H1 (cell line): ENCODE data around the gene MEX3D. TPM values are rescaled to one million over a fixed set of nuclear protein-coding genes. Genes with fewer than 3 reads are reported as not detected.

ENCODE experiments used
- EGR1 ChIP-seq: IDR thresholded peaks from 2 replicates; pipeline ENCODE4 v1.6.1; 2011; ENCODE audit warnings: low read depth, low read length, borderline replicate concordance
- HDAC2 ChIP-seq, 2 experiments: fragments of 300-600 bp in 1 of 2; sonication (generic) in 1 of 2; IDR thresholded peaks; 2 replicates each; pipeline ENCODE4 v1.6.1; 2011 to 2012; ENCODE audit warnings: low read depth in 2 of 2, low read length in 2 of 2, mild to moderate bottlenecking in 2 of 2, moderate library complexity in 2 of 2, borderline replicate concordance in 1 of 2, inconsistent platforms in 1 of 2
- KDM1A ChIP-seq: fragments of 200-600, 300-600 bp; sonication (generic); IDR thresholded peaks from 2 replicates; pipeline ENCODE4 v1.7.1; 2016; ENCODE audit warnings: mild to moderate bottlenecking, low read length, borderline replicate concordance
- SAP30 ChIP-seq: fragments of 300-600 bp; sonication (generic); IDR thresholded peaks from 2 replicates; pipeline ENCODE4 v1.7.1; 2012; ENCODE audit warnings: low read length, moderate library complexity, mild to moderate bottlenecking, inconsistent platforms; ENCODE audit not compliant: insufficient read depth, insufficient replicate concordance
- SP2 ChIP-seq: IDR thresholded peaks from 2 replicates; pipeline ENCODE4 v1.6.1; 2012; ENCODE audit warnings: mild to moderate bottlenecking, low read length, inconsistent platforms
- SUZ12 ChIP-seq: fragments of 200-600 bp; sonication (generic); IDR thresholded peaks from 2 replicates; pipeline ENCODE4 v1.6.1; 2012; ENCODE audit warnings: mild to moderate bottlenecking, inconsistent platforms, low read length, moderate library complexity, mixed read lengths
- TAF1 ChIP-seq: IDR thresholded peaks from 2 replicates; pipeline ENCODE4 v1.6.1; 2011; ENCODE audit warnings: mild to moderate bottlenecking, low read depth, low read length
- polyA plus RNA-seq, 7 experiments: library from polyadenylated mRNA; depleted of rRNA in 3 of 7; stranded (reverse) in 5 of 7; unstranded in 2 of 7; fragments of >200 nt in 5 of 7; fragments of 200-250 nt in 2 of 7; gene quantifications; 1 replicate in 5 of 7; 2 replicates in 1 of 7; 4 replicates in 1 of 7; pipeline versions ENCODE4 v1.2.1 to v1.2.3, GENCODE V29; 2011 to 2013; ENCODE audit warnings: missing spikeins in 2 of 7, mixed read lengths in 2 of 7
- total RNA-seq: library from RNA; stranded (reverse); fragmentation: NEBNext Ultra II Directional; extraction: Animal tissue kit (Norgen Biotek cat#: 25700); gene quantifications from 2 replicates; pipeline ENCODE4 v1.2.1, GENCODE V29; 2021
- TF ChIP-seq, protein P1 (sequence below): fragments of 300-600 bp; sonication (generic); IDR thresholded peaks from 2 replicates; pipeline ENCODE4 v1.7.1; 2012; ENCODE audit warnings: low read length, moderate library complexity, mild to moderate bottlenecking, inconsistent platforms; ENCODE audit not compliant: insufficient replicate concordance
- TF ChIP-seq, protein P2 (sequence below): IDR thresholded peaks from 2 replicates; pipeline ENCODE4 v1.6.1; 2011; ENCODE audit warnings: low read length, improper control_type of control experiment

The MEX3D gene
- total and polyA plus RNA-seq, 2 of the 8 experiments (the other 6 are each of a cell fraction or from before 2014, with no cell fraction given): 20.8 to 78.8 TPM

DNA sequence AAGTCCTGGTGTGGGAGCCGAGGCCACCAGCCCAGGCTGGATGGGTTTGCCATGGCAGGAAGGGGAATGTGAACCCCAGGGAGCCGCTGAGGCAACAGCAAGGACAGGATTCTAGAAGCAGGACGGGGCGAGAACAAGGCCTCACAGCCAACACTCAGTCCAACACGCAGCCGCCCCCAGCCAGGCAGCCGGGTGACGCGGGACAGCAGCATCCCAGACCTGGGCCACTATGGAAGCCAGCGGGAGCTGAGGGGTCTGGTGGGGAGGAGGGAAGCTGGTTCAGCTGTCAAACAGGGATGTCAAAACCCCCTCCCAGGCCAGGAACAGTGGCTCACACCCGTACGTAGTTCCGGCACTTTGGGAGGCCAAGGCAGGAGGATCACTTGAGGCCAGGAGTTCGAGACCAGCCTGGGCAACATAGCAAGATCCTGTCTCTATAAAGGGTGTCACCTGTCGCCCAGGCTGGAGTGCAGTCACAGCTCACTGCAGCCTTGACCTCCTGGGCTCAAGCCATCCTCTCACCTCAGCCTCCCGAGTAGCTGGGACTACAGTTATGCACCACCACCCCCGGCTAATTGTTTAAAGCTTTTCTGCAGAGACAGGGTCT lies 6.8 kb downstream of the MEX3D start (continued):
- TF ChIP-seq, protein P1, sequence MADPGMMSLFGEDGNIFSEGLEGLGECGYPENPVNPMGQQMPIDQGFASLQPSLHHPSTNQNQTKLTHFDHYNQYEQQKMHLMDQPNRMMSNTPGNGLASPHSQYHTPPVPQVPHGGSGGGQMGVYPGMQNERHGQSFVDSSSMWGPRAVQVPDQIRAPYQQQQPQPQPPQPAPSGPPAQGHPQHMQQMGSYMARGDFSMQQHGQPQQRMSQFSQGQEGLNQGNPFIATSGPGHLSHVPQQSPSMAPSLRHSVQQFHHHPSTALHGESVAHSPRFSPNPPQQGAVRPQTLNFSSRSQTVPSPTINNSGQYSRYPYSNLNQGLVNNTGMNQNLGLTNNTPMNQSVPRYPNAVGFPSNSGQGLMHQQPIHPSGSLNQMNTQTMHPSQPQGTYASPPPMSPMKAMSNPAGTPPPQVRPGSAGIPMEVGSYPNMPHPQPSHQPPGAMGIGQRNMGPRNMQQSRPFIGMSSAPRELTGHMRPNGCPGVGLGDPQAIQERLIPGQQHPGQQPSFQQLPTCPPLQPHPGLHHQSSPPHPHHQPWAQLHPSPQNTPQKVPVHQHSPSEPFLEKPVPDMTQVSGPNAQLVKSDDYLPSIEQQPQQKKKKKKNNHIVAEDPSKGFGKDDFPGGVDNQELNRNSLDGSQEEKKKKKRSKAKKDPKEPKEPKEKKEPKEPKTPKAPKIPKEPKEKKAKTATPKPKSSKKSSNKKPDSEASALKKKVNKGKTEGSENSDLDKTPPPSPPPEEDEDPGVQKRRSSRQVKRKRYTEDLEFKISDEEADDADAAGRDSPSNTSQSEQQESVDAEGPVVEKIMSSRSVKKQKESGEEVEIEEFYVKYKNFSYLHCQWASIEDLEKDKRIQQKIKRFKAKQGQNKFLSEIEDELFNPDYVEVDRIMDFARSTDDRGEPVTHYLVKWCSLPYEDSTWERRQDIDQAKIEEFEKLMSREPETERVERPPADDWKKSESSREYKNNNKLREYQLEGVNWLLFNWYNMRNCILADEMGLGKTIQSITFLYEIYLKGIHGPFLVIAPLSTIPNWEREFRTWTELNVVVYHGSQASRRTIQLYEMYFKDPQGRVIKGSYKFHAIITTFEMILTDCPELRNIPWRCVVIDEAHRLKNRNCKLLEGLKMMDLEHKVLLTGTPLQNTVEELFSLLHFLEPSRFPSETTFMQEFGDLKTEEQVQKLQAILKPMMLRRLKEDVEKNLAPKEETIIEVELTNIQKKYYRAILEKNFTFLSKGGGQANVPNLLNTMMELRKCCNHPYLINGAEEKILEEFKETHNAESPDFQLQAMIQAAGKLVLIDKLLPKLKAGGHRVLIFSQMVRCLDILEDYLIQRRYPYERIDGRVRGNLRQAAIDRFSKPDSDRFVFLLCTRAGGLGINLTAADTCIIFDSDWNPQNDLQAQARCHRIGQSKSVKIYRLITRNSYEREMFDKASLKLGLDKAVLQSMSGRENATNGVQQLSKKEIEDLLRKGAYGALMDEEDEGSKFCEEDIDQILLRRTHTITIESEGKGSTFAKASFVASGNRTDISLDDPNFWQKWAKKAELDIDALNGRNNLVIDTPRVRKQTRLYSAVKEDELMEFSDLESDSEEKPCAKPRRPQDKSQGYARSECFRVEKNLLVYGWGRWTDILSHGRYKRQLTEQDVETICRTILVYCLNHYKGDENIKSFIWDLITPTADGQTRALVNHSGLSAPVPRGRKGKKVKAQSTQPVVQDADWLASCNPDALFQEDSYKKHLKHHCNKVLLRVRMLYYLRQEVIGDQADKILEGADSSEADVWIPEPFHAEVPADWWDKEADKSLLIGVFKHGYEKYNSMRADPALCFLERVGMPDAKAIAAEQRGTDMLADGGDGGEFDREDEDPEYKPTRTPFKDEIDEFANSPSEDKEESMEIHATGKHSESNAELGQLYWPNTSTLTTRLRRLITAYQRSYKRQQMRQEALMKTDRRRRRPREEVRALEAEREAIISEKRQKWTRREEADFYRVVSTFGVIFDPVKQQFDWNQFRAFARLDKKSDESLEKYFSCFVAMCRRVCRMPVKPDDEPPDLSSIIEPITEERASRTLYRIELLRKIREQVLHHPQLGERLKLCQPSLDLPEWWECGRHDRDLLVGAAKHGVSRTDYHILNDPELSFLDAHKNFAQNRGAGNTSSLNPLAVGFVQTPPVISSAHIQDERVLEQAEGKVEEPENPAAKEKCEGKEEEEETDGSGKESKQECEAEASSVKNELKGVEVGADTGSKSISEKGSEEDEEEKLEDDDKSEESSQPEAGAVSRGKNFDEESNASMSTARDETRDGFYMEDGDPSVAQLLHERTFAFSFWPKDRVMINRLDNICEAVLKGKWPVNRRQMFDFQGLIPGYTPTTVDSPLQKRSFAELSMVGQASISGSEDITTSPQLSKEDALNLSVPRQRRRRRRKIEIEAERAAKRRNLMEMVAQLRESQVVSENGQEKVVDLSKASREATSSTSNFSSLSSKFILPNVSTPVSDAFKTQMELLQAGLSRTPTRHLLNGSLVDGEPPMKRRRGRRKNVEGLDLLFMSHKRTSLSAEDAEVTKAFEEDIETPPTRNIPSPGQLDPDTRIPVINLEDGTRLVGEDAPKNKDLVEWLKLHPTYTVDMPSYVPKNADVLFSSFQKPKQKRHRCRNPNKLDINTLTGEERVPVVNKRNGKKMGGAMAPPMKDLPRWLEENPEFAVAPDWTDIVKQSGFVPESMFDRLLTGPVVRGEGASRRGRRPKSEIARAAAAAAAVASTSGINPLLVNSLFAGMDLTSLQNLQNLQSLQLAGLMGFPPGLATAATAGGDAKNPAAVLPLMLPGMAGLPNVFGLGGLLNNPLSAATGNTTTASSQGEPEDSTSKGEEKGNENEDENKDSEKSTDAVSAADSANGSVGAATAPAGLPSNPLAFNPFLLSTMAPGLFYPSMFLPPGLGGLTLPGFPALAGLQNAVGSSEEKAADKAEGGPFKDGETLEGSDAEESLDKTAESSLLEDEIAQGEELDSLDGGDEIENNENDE: no peak
- TF ChIP-seq EGR1 (no peak), SP2 (no peak), TAF1 (no peak), KDM1A (no peak), HDAC2 (IDR thresholded peaks at IDR 0.05; ENCODE audit: borderline replicate concordance in 1 of 2, low read depth in 2 of 2, low read length in 2 of 2) (no peak), SAP30 (no peak), SUZ12 (no peak)
- TF ChIP-seq, protein P2, sequence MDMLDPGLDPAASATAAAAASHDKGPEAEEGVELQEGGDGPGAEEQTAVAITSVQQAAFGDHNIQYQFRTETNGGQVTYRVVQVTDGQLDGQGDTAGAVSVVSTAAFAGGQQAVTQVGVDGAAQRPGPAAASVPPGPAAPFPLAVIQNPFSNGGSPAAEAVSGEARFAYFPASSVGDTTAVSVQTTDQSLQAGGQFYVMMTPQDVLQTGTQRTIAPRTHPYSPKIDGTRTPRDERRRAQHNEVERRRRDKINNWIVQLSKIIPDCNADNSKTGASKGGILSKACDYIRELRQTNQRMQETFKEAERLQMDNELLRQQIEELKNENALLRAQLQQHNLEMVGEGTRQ: no peak
